GM18868 (cell line): ENCODE data around the gene TSHZ3.

Experiments used
- ATAC-seq: cut with Tn5 transposase; IDR thresholded peaks from one replicate; pipeline ENCODE4 v1.9.1; 2021; ENCODE audit warnings: mild to moderate bottlenecking, moderate library complexity; ENCODE audit not compliant: unreplicated experiment

Gene TSHZ3

DNA sequence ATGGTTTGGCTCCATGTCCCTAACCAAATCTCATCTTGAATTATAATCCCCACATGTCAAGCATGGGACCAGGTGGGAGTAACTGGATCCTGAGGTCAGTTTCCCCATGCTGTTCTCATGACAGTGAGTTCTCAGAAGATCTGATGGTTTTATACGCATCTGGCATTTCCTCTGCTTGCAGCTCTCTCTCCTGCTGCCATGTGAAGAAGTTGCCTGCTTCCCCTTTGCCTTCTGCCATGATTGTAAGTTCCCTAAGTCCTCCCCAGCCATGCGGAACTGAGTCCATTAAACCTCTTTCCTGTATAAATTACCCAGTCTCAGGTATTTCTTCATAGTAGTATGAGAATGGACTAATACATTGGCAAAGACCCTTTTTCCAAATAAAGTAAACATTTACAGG, 96.8 kb downstream of the TSHZ3 start:
- no peak for ATAC-seq

DNA sequence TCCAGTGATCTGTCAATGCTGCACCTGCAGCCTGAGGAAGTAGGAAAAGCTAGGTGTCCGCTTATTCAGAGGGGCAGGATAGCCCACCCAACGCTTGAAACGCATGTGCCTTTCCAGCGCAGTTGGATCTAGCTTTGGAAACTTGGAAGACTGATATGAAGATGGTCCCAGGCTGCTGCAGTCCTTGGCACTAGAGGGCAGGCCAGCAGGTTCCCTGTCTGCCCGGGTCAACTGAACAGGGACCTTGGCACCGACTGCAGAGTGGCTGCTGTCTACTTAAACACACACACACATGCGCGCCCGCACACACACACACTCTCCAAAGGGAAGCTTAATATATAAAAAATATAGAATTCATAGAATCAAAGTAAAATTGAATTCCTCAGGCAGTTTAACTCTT, 100.0 kb downstream of the TSHZ3 start:
- no peak for ATAC-seq

GRCh38 chr19:31235806-31236205, 113.4 kb downstream of the TSHZ3 start:
- ATAC-seq = no peak

- ATAC-seq = no peak
These were observed 115.9 kb downstream of the TSHZ3 start for GRCh38 chr19:31233295-31233800.

DNA sequence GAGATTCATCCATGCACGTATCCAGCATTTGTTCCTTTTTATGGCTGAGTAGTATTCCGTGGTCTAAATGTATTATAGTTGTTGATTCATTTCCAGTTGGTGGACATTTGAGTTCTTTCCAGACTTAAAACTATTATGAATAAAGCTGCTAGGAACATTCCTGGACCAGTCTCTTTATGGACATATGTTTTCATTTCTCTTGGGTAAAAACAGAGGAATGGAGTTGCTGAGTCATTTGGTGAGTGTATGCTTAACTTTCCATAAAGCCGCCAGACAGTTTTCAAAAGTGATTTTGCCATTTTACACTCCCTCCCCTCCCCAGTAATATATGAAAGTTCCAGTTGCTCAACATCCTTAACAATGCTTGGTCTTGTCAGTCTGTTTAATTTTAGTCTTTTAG, 116.4 kb downstream of the TSHZ3 start:
- no peak for ATAC-seq

DNA sequence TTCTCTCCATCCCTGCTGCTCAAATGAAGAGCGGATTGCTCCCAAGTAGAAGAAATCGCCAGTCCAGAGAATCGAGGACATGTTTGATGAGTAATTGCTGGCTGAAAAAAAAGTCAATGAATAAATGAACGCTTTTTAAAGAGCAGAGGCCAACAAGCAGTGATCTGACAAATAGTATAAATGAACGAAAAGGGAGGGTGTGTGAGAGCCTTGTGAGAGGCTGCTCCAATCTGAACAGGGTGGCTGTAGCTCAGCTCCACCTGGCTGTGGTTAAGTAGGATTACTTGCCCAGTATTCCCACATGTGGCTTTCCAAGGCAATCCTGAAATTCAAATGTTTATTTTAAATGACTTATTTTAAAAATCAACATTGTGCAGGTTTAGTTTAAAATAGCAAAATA, 117.1 kb downstream of the TSHZ3 start:
- ATAC-seq = no peak

DNA sequence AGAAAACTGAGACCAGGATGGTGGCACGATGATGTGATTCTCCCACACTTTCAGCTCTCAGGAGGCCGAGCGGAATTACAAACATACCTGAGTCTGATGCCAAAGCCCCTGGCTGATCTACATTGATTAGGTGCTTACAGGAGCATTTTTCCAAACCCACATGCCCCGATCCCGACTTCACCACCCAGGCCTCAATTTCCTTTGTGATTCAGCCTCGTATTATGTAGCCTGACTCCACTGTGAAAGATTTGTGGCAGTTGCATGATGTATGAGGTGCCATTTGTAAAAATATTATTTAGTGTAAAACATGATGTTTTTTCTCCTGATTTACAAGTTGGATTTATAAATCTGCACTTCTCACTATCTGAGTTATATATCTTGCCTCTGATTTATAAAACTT, 118.0 kb downstream of the TSHZ3 start:
- no peak for ATAC-seq

DNA sequence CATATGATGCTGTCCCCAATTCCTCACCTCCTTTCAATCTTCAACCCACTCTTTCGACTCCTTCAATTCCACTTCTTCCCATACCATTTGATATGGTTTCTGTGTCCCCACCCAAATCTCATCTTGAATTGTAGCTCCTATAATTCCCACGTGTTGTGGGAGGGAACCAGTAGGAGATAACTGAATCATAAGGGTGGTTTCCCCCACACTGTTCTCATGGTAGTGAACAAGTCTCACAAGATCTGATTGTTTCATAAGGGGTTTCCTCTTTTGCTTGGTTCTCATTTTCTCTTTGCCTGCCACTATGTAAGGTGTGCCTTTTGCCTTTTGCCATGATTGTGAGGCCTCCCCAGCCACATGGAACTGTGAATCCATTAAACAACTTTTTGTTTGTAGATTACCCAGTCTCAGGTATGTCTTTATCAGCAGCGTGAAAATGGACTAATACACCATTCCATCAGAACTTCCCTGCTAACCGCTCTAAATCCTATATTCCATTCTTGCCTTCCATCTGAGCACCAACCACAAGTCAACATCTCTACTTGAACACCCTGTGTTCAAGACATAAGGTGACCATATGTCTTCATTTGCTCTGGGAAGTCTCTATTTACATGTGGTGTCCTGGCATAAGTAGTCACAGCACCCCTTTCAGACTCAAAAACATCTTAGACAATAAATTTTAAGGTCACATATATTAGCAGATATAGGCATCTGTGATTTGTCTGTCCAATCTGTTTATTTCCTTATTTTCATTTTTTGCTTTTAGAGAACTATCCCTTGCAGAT, 122.9 kb downstream of the TSHZ3 start:
- no peak for ATAC-seq
